ENCODE data around the gene TMOD3.

TMOD3 gene

DNA sequence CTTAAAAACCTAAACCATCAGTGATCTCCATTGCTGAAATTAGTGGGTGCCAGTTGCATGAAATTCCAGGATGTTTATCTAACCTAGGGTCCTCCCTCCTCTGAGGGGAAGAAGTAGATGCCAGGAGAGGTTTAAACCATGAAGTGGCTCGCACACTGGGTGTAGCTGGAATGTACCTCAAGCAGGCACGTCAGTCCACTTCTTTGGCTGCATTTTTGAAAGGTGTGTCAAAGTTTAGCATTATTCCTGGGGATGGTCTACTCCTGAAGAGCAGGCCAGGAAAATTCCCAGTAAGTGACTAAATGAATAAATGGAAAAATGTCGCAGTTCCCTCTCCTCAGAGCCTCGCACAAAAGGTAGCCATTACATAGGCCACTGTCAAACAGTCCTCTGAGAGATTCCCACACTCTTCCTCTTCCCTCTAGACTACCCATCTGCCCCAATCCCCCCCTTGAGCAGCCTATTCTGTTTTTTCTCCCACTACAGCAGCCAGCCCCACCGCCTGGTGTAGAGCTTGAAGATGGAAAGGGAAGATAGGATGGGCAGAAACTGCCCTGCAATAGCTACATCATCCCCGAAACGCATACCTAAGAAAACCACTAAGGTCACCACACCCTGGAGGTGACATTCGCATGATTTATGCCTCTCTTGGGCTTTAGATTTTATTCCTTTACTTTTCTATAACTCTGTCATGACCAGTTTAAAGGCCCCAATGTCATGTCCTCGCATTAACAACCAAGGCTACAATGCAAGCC lies 655 bp upstream of the TMOD3 start:
- DNase-seq (ENCODE audit: low read depth, low spot score): no peak

DNA sequence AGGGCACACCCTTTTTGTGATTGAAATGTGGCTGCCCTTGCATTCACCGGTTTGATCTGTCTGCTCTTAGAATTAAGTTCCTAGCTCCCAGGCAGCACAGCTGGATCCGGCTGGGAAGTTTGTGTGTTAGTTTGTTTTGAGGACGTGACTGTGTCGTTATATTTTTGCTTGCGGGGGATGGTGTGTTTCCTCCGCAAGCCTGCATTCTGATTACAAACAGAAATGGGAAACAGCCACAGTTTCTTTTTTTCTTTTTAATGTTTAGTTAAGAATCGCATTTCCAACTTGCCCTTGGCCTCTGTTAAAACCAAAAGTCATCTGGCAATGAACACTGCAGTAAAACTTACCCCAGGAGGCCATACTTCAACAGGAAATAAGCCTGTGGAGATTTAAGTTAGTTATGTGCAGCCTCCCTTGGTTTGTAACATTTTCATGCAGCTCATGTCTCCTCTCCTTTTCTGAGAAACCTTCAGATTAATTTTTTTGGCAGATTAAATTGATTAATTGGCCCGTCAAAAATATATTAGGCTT lies 888 bp downstream of the TMOD3 start:
- no peak for DNase-seq (ENCODE audit: low read depth, low spot score)

DNA sequence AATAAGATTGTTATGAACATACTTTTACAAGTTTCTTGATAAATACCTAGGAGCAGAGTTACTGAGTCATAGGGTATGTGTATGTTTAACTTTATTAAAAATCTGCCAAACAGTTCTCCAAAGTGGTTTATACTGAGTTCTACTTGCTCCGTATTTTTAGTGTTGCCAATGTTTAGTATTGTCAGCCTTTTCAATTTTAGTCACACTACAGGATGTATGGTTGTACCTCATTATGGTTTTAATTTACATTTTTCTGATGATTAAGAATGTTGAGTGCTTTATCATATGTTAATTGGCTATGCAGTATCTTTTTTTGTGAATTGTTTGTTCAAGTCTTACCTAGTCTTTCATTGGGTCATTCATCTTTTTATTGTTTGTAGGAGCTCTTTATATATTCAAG lies 4.3 kb downstream of the TMOD3 start:
- DNase-seq (ENCODE audit: low read depth, low spot score): no peak

DNA sequence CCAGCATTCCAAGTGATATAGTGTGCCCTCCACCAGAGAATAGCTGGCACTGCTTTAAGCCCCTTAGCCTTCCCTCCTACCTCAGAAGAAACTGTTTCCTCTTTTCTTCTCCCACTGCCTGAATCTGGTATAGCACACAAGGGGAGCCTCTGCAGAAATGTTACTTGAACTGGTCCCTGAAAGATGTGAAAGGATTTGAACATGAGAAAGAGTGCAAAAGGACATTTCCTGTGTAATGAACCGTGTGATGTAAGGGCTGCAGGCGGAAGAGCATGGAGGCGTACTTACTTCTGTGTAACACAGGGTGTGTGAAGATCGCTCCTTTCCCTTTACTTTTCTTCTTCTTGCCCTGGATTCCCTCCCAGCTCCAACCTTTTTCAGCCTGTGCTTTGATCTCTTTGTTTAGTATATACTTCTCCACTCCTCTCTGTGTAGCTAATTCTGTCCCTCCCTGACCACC lies 8.4 kb downstream of the TMOD3 start:
- no peak for DNase-seq (ENCODE audit: low read depth, low spot score)

DNA sequence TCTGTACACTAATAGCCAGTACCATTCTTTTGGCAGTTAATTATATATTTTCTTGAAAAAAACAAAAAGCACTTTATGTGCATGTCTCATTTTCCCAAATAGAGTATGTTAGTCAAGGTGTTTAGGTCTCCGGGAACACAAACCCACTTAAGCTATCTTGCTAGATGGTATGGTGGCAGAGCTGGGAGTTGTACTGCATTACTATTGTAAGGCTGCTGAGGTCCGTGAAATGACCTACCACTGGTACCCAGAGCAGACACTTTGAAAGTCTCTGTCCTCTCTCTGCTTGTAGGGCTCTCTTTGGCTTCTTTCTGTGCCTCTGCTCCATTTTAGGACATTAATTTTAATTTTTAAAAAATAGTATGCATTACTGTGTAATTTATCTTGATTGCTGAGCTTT lies 8.8 kb downstream of the TMOD3 start:
- no peak for DNase-seq (ENCODE audit: low read depth, low spot score)

DNA sequence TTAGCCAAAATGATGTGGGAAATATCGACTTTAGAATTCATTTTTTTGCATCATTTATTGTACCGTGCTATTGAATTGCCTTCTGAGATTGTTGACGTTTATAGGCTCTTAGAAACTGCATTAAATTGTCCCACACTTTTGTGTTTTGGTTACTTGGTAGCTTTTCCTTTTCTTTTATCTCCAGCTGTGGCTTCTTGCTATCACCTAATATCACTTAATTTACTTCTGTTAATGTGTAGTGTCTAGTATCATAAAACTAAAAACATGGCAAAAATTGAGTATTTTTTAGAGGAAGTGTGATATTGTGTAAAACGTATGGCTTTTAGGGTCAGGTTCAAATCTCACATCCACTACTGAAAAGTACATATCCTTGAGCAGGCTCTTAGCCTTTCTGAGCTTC lies 11.2 kb downstream of the TMOD3 start:
- no peak for DNase-seq (ENCODE audit: low read depth, low spot score)

DNA sequence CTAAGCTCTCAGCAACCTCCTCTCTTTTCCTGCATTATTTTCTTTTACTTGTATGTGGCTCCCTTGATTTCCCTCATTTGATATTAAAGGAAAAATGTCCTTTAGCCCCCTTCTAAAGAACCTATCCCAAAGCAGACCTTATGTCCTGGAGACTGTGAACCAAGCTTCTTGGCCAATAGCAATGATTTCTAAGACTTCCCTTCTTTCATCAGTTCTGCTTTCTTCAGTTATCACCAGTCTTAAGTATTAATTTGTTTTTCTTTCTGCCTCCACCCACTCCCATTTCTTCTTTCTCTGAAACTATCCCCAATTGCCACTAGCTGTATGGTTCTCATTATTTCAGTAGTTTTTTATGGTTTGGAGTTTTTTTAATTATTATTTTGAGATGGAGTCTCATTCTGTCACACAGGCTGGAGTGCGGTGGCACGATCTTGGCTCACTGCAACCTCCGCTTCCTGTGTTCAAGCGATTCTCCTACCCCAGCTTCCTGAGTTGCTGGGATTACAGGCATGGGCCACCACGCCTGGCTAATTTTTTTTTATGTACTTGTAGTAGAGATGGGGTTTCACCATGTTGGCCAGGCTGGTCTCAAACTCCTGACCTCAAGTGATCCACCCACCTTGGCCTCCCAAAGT lies 12.1 kb downstream of the TMOD3 start:
- no peak for DNase-seq (ENCODE audit: low read depth, low spot score)

DNA sequence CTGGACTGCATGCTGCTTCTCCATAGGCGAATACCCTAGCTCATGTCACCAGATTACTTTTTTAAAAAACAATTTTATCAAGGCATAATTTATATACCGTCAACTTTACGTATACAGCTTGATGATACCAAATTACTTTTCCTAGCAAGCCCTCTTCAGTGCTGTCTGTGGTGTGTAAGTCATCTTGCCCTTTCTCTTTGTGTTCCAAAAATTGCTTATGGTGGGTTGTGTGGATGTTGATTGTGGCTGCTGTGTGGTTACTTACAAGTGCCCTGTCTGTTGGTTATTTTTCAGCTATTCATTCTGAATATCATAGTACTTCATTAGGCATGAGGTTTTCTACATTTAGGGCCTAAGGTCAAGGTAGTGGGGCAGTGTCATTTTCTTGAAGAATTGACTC lies 12.8 kb downstream of the TMOD3 start:
- DNase-seq (ENCODE audit: low read depth, low spot score): no peak

DNA sequence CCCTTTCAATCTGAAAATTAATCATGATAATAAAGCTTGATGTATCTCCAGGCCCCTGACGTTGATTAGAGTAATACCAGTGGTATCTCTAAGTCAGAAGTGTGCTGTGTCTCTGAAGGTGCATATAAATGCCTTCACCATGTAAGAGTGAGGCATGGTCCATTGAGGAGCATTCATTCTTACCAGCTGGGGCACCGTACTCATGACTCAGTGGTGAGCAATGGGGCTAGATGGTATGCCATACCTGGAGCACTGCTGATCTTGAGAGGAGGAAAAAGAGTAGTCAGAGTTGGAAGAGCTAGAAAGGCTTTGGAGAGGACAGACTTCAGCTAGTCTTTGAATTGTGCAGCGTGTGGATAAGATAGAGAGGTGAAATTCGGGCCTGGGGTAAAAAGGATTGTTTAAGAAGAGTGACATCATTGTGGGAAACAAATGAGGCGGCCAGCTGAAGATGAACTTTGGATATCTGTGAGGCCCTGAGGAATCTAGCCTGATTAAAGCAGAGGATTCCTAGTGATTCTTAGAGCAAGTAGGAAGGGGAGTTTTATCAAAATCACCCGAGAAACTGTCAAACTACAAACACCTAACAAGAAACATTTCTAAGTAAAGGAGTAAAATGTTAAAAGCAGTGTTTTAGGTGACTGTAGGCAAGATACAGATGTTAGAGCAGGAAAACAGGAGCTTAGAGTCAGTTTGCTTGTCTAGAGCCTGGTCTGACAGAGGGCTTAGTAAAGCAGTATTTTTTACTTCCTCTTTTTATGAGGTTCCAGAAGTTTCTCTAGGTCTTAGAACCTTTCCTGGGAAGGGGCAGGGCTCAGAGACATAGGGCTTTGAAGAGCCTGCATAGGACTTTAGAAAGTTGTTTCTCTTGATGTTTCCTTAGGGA lies 13.6 kb downstream of the TMOD3 start:
- DNase-seq (ENCODE audit: low read depth, low spot score): no peak

DNA sequence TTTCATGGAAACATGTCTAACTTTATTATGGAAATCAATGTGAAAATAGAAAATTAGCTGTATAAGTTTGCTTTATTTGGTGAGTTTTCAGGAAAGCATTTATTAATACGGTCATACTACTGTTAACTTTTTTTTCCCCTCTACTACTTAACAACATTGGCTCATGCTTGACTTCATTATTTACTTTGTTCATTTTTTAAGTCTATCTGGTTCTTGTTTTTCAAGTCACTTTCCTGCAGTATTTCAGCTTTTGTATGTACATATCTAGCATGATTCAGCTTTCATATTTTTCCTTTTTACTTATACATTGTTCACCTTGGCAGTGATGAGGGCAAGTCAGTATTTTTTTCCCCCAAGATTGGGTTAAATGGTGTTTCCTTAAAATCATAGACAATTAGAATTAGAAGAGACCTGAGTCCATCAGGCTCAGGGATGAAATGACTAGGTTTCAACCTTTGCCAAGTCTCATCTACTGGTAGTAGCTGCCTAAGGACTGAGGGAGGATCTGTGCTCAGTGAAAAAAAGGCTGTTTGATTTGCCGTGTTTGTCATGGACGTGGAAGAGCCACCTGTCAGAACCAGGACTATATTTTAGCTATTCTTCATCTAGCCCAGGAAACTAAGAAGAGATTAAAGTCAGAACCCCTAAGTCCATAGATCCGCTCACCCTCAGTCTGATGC lies 15.4 kb downstream of the TMOD3 start:
- DNase-seq (ENCODE audit: low read depth, low spot score): no peak

DNA sequence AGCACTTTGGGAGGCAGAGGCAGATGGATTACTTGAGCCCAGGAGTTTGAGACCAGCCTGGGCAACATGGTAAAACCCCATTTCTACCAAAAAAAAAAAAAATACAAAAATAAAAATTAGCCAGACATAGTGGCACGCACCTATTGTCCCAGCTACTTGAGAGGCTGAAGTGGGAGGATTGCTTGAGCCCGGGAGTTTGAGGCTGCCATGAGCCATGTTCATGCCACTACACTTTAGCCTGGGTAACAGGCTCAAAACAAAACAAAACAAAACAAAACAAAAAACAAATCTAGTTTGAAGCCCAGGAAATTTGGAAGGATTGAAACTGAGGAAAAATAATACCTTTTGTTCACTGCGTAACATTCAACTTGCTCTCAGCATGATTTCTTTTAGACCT lies 16.6 kb downstream of the TMOD3 start:
- no peak for DNase-seq (ENCODE audit: low read depth, low spot score)

DNA sequence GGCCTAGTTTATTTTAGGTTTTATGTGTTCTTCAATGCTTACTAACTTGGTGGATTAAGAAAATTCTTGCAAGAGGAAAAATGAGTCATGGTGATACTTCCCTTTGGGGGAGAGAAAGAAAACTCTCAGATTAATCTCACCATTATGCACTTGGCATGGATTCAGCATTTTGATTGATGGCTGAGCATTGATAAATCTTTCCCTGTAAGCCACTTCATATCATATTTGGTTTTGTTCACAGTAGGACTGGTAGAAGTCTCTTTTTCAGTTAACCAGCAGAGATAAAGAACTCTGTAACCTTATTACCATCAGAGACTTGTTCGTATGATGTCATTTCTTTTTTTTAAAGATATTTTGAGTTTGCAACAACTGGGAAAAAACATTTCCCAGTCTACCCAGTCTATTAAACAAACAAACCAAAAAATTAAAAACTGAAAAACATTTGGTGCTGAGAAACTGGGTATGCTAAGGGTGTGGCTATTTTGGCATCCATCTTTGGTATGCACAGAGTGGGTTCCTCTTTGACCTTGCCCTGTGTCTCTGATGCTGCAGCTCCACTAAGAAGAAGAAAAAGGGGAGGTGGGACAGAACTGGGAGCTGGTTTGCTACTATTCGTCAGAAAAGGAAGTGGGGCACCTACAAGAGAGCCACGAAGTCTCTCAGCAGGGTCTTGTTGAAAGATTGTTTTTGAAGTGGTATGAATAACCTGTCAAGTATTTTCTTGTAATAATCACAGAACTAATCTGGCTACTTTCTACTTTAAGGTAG lies 17.2 kb downstream of the TMOD3 start:
- no peak for DNase-seq (ENCODE audit: low read depth, low spot score)

DNA sequence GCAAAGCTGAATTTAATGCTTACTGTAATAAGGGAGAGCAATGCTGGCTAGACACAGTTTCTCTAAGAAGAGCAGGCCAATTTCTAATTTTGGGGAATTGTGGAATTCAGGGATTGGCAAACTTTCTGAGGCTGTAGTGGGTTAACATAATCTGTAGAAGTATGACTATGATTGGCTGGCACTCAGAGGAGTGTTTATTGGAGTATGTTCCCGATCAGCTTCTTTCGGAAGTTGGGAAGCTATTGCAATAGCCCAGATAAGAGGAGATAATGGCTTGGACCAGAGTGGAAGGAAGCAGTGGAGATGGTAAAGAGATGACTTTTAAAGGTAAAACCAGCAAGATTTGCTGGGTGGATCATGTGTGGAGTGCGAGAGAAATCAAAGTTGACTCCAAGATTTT lies 19.4 kb downstream of the TMOD3 start:
- no peak for DNase-seq (ENCODE audit: low read depth, low spot score)

DNA sequence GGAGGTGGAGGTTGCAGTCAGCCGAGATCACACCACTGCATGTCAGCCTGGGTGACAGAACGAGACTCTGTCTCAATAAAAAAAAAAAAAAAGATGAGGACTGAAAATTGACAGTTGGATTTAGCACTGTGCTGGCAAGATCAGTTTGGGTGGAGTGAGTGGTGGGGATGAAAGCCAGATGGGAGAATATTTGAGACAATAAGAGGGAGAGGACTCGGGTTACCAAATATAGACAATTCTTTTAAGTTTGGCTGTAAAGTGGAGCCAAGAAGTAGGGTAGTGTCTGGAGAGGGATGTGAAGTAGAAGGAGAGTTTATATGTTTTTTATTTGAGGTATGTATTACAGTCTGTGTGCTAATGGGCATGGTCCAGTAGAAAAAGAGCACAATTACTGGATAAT lies 20.4 kb downstream of the TMOD3 start:
- no peak for DNase-seq (ENCODE audit: low read depth, low spot score)

DNA sequence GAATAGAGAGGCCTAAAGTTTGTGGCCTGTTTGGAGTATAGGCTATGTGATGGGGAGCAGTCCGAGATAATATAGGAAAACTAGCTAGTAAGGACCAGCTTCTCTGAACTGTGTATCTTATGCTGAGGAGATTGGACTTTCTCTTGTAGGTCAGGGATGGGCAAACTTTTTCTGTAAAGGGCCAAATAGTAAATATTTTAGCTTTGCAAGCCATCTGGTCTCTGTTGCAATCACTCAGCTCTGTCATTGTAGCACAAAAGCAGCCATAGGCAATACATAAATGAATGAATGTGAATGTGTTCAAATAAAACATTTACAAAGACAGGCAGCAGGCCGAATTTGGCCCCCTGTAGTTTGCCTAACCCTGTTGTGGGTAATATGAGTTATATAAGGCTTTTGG lies 24.5 kb downstream of the TMOD3 start:
- no peak for DNase-seq (ENCODE audit: low read depth, low spot score)

DNA sequence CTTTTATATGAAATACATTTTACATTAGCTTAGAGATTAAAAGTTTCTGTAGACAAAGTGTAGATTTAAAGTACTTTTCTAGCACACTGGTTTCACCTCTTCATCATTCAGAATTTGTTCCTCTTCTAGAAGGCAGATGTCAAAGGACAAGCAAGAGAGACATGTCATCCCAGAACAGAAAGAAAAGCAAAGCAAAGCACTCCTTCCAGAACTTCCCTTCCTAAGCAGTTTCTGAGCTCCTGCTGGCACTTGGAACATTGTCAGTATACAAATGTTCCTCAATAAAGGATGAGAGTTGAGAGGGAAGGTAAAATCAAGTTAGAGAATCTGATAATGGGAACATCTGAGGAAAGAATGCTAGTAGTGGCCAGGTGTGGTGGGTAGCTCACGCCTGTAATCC lies 26.2 kb downstream of the TMOD3 start:
- no peak for DNase-seq (ENCODE audit: low read depth, low spot score)

DNA sequence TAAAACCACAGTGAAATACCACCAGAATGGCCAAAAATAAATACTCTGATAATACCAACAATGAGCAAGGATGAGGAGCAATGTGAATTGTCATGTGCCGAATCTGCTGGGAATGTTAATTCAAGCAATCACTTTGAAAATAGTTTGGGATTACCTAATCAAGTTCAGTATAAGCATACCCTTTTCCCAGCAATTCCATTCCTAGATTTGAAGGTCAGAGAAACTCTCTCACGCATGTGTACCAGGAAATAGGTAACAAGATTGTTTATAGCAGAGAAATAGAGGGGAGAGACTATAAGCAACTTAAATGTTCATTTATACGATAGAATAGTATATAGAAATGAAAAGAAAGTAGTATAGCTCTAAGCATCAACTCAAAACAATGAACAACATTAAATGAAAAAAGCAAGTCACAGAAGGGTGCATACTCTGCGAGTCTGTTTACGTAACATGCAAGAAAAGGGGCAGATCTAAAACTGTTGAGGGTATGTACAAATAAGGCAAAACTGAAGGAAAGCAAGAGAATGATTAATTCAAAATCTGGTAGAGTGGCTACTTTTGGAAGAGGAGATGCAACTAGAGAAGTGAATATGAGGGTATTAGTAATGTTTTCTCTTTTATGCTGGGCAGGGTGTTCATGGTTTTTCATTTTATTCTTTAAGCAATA lies 27.4 kb downstream of the TMOD3 start:
- DNase-seq (ENCODE audit: low read depth, low spot score): no peak

DNA sequence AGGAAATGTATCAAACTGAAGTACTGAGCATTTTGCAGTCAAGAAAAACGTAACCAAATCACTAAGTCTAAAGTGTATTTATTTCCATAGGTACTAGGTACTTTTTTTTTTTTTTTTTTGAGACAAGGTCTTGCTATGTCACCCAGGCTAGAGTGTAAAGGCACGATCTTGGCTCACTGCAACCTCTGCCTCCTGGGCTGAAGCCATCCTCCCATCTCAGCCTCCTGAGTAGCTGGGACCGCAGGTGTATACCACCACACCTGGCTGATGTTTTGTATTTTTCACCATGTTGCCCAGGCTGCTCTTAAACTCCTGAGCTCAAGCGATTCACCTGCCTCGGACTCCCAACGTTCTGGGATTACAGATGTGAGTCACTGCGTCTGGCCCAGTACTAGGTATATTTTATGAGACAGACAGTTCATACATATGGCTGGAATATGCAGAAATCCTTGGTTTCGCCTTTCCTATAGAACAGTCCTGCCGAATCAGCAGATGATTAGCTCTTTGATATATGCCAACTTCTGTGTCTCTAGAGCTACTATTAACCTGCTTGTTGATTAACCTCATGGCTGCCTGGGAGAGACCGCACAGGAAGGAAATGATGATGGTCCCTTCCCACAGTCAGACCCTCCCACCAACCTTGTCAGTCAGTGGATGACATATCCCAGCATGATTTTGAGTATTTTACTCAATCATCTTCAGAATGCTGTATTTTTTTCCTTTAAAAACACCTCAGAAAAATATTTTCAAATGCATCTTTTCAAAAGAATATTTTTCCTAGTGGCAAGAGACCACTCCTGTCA lies 32.3 kb downstream of the TMOD3 start:
- DNase-seq (ENCODE audit: low read depth, low spot score): peak; percentile 51

DNA sequence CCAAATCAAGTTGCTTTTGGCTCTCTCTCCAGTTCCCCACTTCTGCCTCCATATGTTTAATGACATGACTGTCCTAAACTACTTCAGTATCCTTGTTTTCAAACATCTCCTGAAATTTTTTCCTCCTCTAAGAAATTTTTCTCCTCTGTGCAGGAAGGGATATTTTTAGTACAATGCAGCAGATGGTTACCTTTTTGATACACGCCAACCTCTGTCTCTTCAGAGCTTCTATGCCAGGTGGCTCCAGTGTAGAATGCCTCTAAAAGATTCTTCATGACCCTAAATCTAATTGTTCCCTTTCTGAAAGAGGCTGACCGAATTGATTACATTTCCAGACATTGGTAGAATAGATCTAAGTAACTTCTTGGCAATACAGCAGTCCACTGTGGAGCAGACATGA lies 33.7 kb downstream of the TMOD3 start:
- no peak for DNase-seq (ENCODE audit: low read depth, low spot score)

All from activated CD4-positive, CD25-positive, alpha-beta regulatory T cell treated with anti-CD3 and anti-CD28 coated beads, Interleukin-2, amount 50 U/mL, for 16 hours (primary cell).